Panc1 (cell line): ENCODE measurements around the gene SLC7A11. TPM values are rescaled to one million over a fixed set of nuclear protein-coding genes. Genes with fewer than 3 reads are reported as not detected.

Experiments
- ATAC-seq: fragments of 200-7000 bp; cut with Tn5 transposase; 2 replicates; pipeline ENCODE4 v1.9.1; 2020; ENCODE audit warnings: mild to moderate bottlenecking, moderate library complexity
- BruUV-seq: library from RNA; stranded (reverse); fragments of 400-500 nt; replicated peaks from 2 replicates; lab custom pipeline; 2021; lab: Mats Ljungman, UMichigan
- CTCF ChIA-PET: fragments of 300-600 bp; sonication (Branson Sonifier 250); formaldehyde crosslinking; loops from one replicate; lab custom pipeline; 2022; ENCODE audit warnings: antibody characterized with exemption; lab: Charles Lee
- POLR2A ChIA-PET: fragments of 300-600 bp; sonication (Branson Sonifier 250); formaldehyde crosslinking; loops from one replicate; lab custom pipeline; 2022; ENCODE audit warnings: antibody characterized with exemption; lab: Charles Lee
- DNase-seq: peaks from one replicate; pipeline ENCODE4 v3.0.0-alpha.2; 2010; ENCODE audit warnings: low read depth, low spot score
- H3K27ac ChIP-seq: 2 replicates; pipeline ENCODE4 v1.5.1; 2011; ENCODE audit warnings: mild to moderate bottlenecking, low read length, inconsistent platforms
- H3K27me3 ChIP-seq: fragments of 200-500 bp; sonication (Bioruptor generic); 2 replicates; pipeline ENCODE4 v1.6.0; 2014; ENCODE audit warnings: low read length, inconsistent platforms; ENCODE audit not compliant: control insufficient read depth, insufficient read depth
- H3K36me3 ChIP-seq: fragments of 200-500 bp; sonication (Bioruptor generic); 2 replicates; pipeline ENCODE4 v1.5.1; 2014; ENCODE audit warnings: inconsistent platforms, mild to moderate bottlenecking, low read length, moderate library complexity; ENCODE audit not compliant: control insufficient read depth, insufficient read depth
- H3K4me1 ChIP-seq: 2 replicates; pipeline ENCODE4 v1.5.1; 2011; ENCODE audit warnings: inconsistent platforms, mild to moderate bottlenecking, low read length, moderate library complexity; ENCODE audit not compliant: control insufficient read depth, insufficient read depth
- H3K4me3 ChIP-seq, 2 experiments: 2 replicates each; pipeline ENCODE4 v1.5.1; 2011 to 2012; ENCODE audit warnings: low read depth in 2 of 2, low read length in 2 of 2, mild to moderate bottlenecking in 2 of 2, inconsistent platforms in 1 of 2, moderate library complexity in 1 of 2
- H3K9me3 ChIP-seq: fragments of 200-500 bp; sonication (Bioruptor generic); 2 replicates; pipeline ENCODE4 v1.5.1; 2014; ENCODE audit warnings: low read depth, mild to moderate bottlenecking, inconsistent platforms, low read length, moderate library complexity; ENCODE audit not compliant: control insufficient read depth, insufficient read depth
- CTCF ChIP-seq: fragments of 450-650 bp; IDR thresholded peaks from 2 replicates; pipeline ENCODE4 v1.5.1; 2017; ENCODE audit warnings: mild to moderate bottlenecking
- POLR2AphosphoS5 ChIP-seq: IDR thresholded peaks from 2 replicates; pipeline ENCODE4 v1.6.1; 2012; ENCODE audit warnings: mild to moderate bottlenecking, low read depth, low read length, moderate library complexity
- REST ChIP-seq, 2 experiments: IDR thresholded peaks; 2 replicates each; pipeline ENCODE4 v1.6.1; 2011 to 2012; ENCODE audit warnings: low read depth in 2 of 2, control low read depth in 1 of 2, low read length in 1 of 2, mild to moderate bottlenecking in 1 of 2, moderate library complexity in 1 of 2; ENCODE audit not compliant: insufficient read depth in 1 of 2
- SIN3A ChIP-seq: IDR thresholded peaks from 2 replicates; pipeline ENCODE4 v1.6.1; 2012; ENCODE audit warnings: low read depth, mild to moderate bottlenecking, low read length, moderate library complexity, borderline replicate concordance; ENCODE audit not compliant: insufficient read depth
- TCF7L2 ChIP-seq: IDR thresholded peaks from 2 replicates; pipeline ENCODE4 v1.6.1; 2011; ENCODE audit warnings: mild to moderate bottlenecking, low read depth, low read length, inconsistent platforms
- in situ Hi-C: cut with HindIII; loops from 2 replicates; pipeline ENCODE4 v1.10.0; 2016; ENCODE audit warnings: low sequenced_read_pairs, low pct_unique_long_range_greater_than_20kb
- intact Hi-C: fragments of 100-400 bp; cut with micrococcal nuclease; formaldehyde crosslinking; loops from one replicate; pipeline ENCODE4 v1.10.0; 2022; ENCODE audit not compliant: unreplicated experiment
- total RNA-seq: library from RNA; stranded (reverse); gene quantifications from one replicate; pipeline ENCODE4 v1.2.1, GENCODE V29; 2021; ENCODE audit not compliant: unreplicated experiment

The SLC7A11 gene
- total RNA-seq, 1 experiment from 2014 or later: 6.4 TPM

GRCh38 chr4:138275216-138275615 is 33.1 kb upstream of the SLC7A11 start:
- POLR2A ChIA-PET: no interaction called here
- ATAC-seq: no peak
- in situ Hi-C loops: no loop called here
- H3K27ac ChIP-seq: no peak overlapping the region
- TF ChIP-seq TCF7L2: no peak
- no peak for TF ChIP-seq SIN3A
- TF ChIP-seq REST (IDR thresholded peaks at IDR 0.05; ENCODE audit: insufficient read depth in 1 of 2, low read depth in 2 of 2, low read length in 1 of 2): no peak
- no peak for TF ChIP-seq POLR2AphosphoS5
- TF ChIP-seq CTCF: no peak
- BruUV-seq: no TSS peak
- DNase-seq: no peak
- no peaks in the 10 kb centered on the region for H3K27me3 ChIP-seq
- CTCF ChIA-PET: no interaction called here
- H3K36me3 ChIP-seq: no peaks in the 10 kb centered on the region
- H3K9me3 ChIP-seq: no peaks in the 10 kb centered on the region
- intact Hi-C loops: no loop called here
- no peaks in the 10 kb centered on the region for H3K4me1 ChIP-seq
- H3K4me3 ChIP-seq: no peak overlapping the region

GRCh38 chr4:138269175-138269574 is 27.0 kb upstream of the SLC7A11 start:
- Histone ChIP-seq H3K36me3 (no peaks in the 10 kb centered on the region), H3K27ac (no peak overlapping the region), H3K27me3 (no peaks in the 10 kb centered on the region), H3K9me3 (no peaks in the 10 kb centered on the region), H3K4me1 (no peaks in the 10 kb centered on the region), H3K4me3 (no peak overlapping the region)
- ChIA-PET CTCF (no interaction called here), POLR2A (no interaction called here)
- TF ChIP-seq POLR2AphosphoS5 (no peak), REST (IDR thresholded peaks at IDR 0.05; ENCODE audit: insufficient read depth in 1 of 2, low read depth in 2 of 2, low read length in 1 of 2) (no peak), TCF7L2 (no peak), CTCF (no peak), SIN3A (no peak)
- no peak for DNase-seq
- BruUV-seq: no TSS peak
- ATAC-seq: no peak
- intact Hi-C loops (no loop called here), in situ Hi-C loops (no loop called here)
